ENCODE measurements around the gene ABCB9. TPM values are rescaled to one million over a fixed set of nuclear protein-coding genes. Genes with fewer than 3 reads are reported as not detected.

ABCB9 gene
- total and polyA plus RNA-seq, 2 of the 8 experiments (the other 6 are each of a cell fraction or from before 2014, with no cell fraction given): 3.8 to 8.0 TPM

- Histone ChIP-seq H3K4me1 (replicated peaks in 1 of 4; ENCODE audit: control insufficient read depth in 3 of 4, insufficient read depth in 4 of 4, low read length in 3 of 4) (no peaks in the 10 kb centered on the region), H2AFZ (ENCODE audit: low read length) (no peak overlapping the region), H4K20me1 (replicated peaks in 1 of 2; ENCODE audit: control insufficient read depth in 1 of 2, insufficient read depth in 2 of 2, low read length in 2 of 2) (peaks cover 0 to 10% of the 10 kb centered on the region in 2 experiments), H2AK5ac (ENCODE audit: low read depth, low read length) (no peak overlapping the region), H3K23ac (ENCODE audit: insufficient read length) (no peak overlapping the region), H3K23me2 (ENCODE audit: low read depth, low read length) (no peaks in the 10 kb centered on the region), H3K79me1 (ENCODE audit: low read depth, low read length) (no peaks in the 10 kb centered on the region), H3K4me2 (ENCODE audit: insufficient read depth in 1 of 2, low read depth in 2 of 2, low read length in 2 of 2) (no peak overlapping the region), H4K8ac (ENCODE audit: extremely low read depth, insufficient read depth, low read length) (no peak overlapping the region), H3K18ac (ENCODE audit: extremely low read depth, low read length) (no peak overlapping the region), H4K91ac (replicated peaks; ENCODE audit: insufficient read length, low read length) (no peak overlapping the region), H3K4ac (replicated peaks; ENCODE audit: insufficient read length, low read depth, low read length) (no peak overlapping the region), H3K9ac (replicated peaks in 1 of 4; ENCODE audit: extremely low read depth in 1 of 4, low read depth in 3 of 4, low read length in 3 of 4) (no peak overlapping the region), H2BK120ac (replicated peaks; ENCODE audit: low read depth, low read length) (no peak overlapping the region), H3K27ac (ENCODE audit: low read depth, low read length) (no peak overlapping the region), H3K27me3 (replicated peaks in 1 of 4; ENCODE audit: control insufficient read depth in 3 of 4, extremely low read depth in 1 of 4, insufficient read depth in 3 of 4, low read length in 3 of 4) (no peaks in the 10 kb centered on the region), H2BK5ac (ENCODE audit: low read depth, low read length) (no peak overlapping the region), H2BK12ac (ENCODE audit: low read depth, low read length) (no peak overlapping the region), H3K9me3 (ENCODE audit: insufficient read depth in 2 of 2, low read depth in 1 of 2, low read length in 1 of 2) (no peaks in the 10 kb centered on the region), H2BK15ac (ENCODE audit: low read length) (no peak overlapping the region), H3K36me3 (ENCODE audit: control insufficient read depth in 2 of 4, insufficient read depth in 4 of 4, low read length in 3 of 4) (peaks cover 0 to 3% (median 0%) of the 10 kb centered on the region in 4 experiments; a peak in 1 of 8 replicates), H3K56ac (replicated peaks; ENCODE audit: insufficient read length, low read depth, low read length) (no peak overlapping the region), H3K4me3 (ENCODE audit: extremely low read depth in 1 of 4, insufficient read depth in 2 of 4, low read depth in 3 of 4, low read length in 4 of 4) (no peak overlapping the region), H3K14ac (ENCODE audit: insufficient read length) (no peak overlapping the region), H3K79me2 (ENCODE audit: control insufficient read depth in 1 of 2, insufficient read depth in 2 of 2, low read length in 2 of 2) (no peaks in the 10 kb centered on the region), H2BK20ac (ENCODE audit: low read length) (no peak overlapping the region), H4K5ac (ENCODE audit: insufficient read length, low read depth, low read length) (no peak overlapping the region)
- WGBS, 2 experiments (ENCODE audit: extremely low coverage in 1 of 2, insufficient coverage in 1 of 2, insufficient read length in 1 of 2, insufficient replicate concordance in 2 of 2, low coverage in 1 of 2, low lambda C conversion rate in 2 of 2, missing lambda C conversion rate in 1 of 2): 90% methylated on average over 4 of the region's 5 CpGs; no CpG with 5 or more reads in 1 of the 2 experiments
- FAIRE-seq: no peak
- ChIA-PET CTCF (ENCODE audit: partially characterized antibody) (interaction anchor here (21.5 kb wide), 1 partner anchor 95 kb away, joined by 473 read pairs; no protein-coding TSS in a partner anchor), POLR2A (ENCODE audit: partially characterized antibody) (interaction anchor here (3.0 kb wide), 1 partner anchor 86 kb away, joined by 7 read pairs; no protein-coding TSS in a partner anchor)
- no peak for DNase-seq (ENCODE audit: low read depth in 1 of 2, low spot score in 2 of 2)
- TF ChIP-seq CREB1 (IDR thresholded peaks at IDR 0.05) (no peak), CHD1 (IDR thresholded peaks at IDR 0.05; ENCODE audit: low read depth, low read length) (no peak), BRCA1 (IDR thresholded peaks at IDR 0.05; ENCODE audit: low read depth, low read length) (no peak), RXRA (IDR thresholded peaks at IDR 0.05; ENCODE audit: insufficient read depth, low read depth, low read length) (no peak), SUZ12 (IDR thresholded peaks at IDR 0.05; ENCODE audit: low read length) (no peak), NRF1 (IDR thresholded peaks at IDR 0.05; ENCODE audit: low read depth, low read length) (no peak), CEBPB (IDR thresholded peaks at IDR 0.05; ENCODE audit: low read depth, low read length) (no peak), EZH2 (IDR thresholded peaks at IDR 0.05; ENCODE audit: low read depth, low read length, severe bottlenecking) (no peak), FOSL1 (IDR thresholded peaks at IDR 0.05; ENCODE audit: insufficient read depth, low read depth, low read length) (no peak), SRF (IDR thresholded peaks at IDR 0.05; ENCODE audit: low read depth, low read length) (no peak), KDM1A (IDR thresholded peaks at IDR 0.05; ENCODE audit: borderline replicate concordance, low read length) (no peak), POU5F1 (IDR thresholded peaks at IDR 0.05; ENCODE audit: low read depth, low read length) (no peak), SP4 (IDR thresholded peaks at IDR 0.05; ENCODE audit: low read length) (no peak), HDAC2 (IDR thresholded peaks at IDR 0.05; ENCODE audit: borderline replicate concordance in 1 of 2, low read depth in 2 of 2, low read length in 2 of 2) (no peak)
Observed at GRCh38 chr12:122958198-122958888, 7.9 kb downstream of the ABCB9 start.

Measured in H1 (cell line).